ENCODE measurements around the gene SELENOO.
"Not testable (repeated sequence)": the region's sequence is repeated elsewhere in the genome, so short reads cannot be mapped to it uniquely, and the experiment has no call there.

The SELENOO gene

GRCh38 chr22:50194037-50194805 lies 6.6 kb upstream of the SELENOO start:
- no peak for DNase-seq (ENCODE audit: low read depth, low spot score)
- no peak overlapping the region for H3K4me3 ChIP-seq (ENCODE audit: low read length)

- no peak overlapping the region for H3K4me3 ChIP-seq (ENCODE audit: low read length)
- no peak for DNase-seq (ENCODE audit: low read depth, low spot score)
Measured at GRCh38 chr22:50196256-50196655, 4.6 kb upstream of the SELENOO start.

GRCh38 chr22:50197000-50197800 lies 3.6 kb upstream of the SELENOO start:
- no peak overlapping the region for H3K4me3 ChIP-seq (ENCODE audit: low read length)
- no peak for DNase-seq (ENCODE audit: low read depth, low spot score)

GRCh38 chr22:50197856-50198623 lies 2.8 kb upstream of the SELENOO start:
- DNase-seq (ENCODE audit: low read depth, low spot score), result no peak
- H3K4me3 ChIP-seq (ENCODE audit: low read length), result no peak overlapping the region

DNA sequence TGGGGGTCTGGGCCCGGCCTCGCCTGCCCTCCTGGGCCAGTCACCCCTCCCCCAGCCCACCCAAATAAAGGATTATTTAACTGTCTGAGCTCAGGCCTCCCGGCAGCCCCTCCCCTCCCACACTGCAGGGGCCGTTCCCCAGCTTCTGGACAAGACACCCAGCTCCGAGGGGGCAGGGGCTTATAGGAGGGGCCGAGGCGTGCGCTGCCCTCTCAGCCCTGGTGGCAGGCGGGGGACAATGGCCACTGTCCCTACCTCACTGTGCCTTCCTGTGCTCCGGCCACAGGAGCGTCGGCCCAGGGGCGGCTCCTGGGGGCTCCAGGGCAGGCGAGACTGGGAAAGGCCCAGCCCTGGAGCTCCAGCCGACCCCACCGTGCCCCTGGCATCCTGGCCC lies 2.2 kb upstream of the SELENOO start:
- no peak overlapping the region for H3K4me3 ChIP-seq (ENCODE audit: low read length)
- DNase-seq (ENCODE audit: low read depth, low spot score), result no peak

DNA sequence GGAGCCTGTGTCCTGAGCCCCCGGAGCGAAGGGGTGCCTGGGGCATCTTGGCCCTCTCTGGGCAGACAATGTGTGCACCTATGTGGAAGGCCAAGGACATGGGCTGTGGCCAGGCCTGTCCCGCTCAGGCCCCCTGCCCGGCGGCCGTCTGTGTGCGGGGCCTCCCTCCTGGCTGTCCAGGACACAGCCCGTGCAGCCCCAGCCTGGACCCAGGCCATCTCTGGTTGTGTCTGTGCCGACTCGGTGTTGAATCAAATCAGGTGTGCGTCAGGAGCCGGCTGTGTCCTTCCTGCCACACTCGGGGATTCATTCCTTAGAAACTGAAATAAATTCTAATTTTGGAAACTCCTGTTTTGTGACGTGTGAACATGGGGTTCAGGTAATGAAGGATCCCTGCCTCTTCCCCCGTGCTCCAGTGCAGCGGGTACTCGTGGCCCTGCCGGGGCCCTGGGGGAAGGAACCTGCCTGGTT lies 1.5 kb upstream of the SELENOO start:
- H3K4me3 ChIP-seq (ENCODE audit: low read length), result no peak overlapping the region
- no peak for DNase-seq (ENCODE audit: low read depth, low spot score)

DNA sequence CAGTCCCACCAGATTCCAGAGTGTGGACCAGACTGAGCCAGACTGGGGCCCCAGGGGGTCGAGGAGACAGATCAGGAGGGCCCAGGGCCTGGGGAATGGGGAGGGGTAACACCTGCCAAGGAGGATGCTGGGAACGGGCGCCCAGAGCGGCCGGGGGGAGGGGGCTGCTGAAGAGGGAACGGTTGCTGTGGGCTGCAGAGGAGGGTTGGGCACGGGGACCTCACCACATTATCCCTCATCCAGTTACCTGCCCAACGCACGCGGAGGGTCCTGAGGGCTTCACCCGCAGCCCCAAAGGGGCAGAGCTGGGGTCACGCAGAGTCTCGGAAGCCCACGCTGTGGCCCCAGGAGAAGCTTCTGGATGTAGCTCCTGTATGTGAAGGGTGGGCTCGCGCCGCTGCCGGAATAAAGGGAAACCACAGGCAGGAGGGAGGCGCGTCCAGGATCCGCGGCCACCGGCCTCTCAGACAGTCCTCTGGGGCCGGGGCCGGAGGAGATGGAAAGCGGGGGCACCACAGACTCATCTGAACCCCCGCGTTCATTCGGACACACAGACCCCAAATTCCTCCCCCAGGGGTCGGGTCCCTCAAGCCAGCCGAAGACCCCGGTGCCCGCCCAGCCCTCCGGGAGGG lies 866 bp upstream of the SELENOO start:
- H3K4me3 ChIP-seq (ENCODE audit: low read length), result peak overlapping the region; percentile 52
- no peak for DNase-seq (ENCODE audit: low read depth, low spot score)

- DNase-seq (ENCODE audit: low read depth, low spot score), result no peak
- peak overlapping the region; percentile 67 for H3K4me3 ChIP-seq (ENCODE audit: low read length)
Measured at GRCh38 chr22:50201191-50202129, 649 bp downstream of the SELENOO start.

DNA sequence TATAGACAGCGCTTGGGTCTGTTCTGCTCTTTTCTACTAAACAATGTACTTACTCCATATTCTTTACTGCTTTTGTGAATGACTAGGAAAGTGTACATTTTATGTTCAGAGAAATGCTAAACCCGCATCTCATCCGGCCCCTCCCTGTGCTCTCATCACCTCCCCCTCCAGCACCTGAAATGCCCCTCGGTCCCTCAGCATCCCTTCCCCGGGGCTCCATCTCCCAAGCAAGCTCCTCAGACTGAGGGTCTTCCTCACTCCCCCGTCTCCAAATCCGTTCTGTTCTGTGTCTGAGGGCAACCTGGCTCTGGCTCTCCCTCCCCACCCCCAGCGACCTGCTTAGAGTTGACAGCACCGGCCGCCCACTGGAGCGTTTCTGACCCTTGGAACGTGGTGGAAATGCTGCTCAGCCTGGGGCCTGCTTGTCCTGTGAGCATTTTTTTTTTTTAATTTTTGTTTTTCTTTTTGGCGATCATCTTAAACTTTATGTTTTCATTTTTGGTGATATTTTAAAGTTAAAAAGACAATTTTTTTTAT lies 1.4 kb downstream of the SELENOO start:
- H3K4me3 ChIP-seq (ENCODE audit: low read length), result peak overlapping the region; percentile 67
- no peak for DNase-seq (ENCODE audit: low read depth, low spot score)

- DNase-seq (ENCODE audit: low read depth, low spot score), result no peak
- no peak overlapping the region for H3K4me3 ChIP-seq (ENCODE audit: low read length)
Measured at GRCh38 chr22:50203288-50203687, 2.5 kb downstream of the SELENOO start.

- no peak for DNase-seq (ENCODE audit: low read depth, low spot score)
- no peak overlapping the region for H3K4me3 ChIP-seq (ENCODE audit: low read length)
Measured at GRCh38 chr22:50204571-50204970, 3.8 kb downstream of the SELENOO start.

DNA sequence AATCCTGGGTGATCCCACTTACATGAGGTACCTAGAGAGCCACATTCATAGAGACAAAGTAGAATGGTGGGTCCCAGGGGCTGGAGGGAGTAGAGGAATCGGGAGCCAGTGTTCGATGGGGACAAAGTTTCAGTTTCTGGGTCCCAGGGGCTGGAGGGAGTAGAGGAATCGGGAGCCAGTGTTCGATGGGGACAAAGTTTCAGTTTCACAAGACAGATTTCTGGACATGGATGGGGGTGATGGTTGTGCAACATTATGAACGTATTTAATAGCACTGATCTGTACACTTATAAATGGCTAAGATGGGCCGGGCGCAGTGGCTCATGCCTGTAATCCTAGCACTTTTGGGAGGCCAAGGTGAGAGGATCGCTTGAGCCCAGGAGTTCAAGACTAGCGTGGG lies 4.2 kb downstream of the SELENOO start:
- H3K4me3 ChIP-seq (ENCODE audit: low read length); DNase-seq (ENCODE audit: low read depth, low spot score): not testable (repeated sequence)

GRCh38 chr22:50205781-50206569 lies 5.2 kb downstream of the SELENOO start:
- no peak for DNase-seq (ENCODE audit: low read depth, low spot score)
- no peak overlapping the region for H3K4me3 ChIP-seq (ENCODE audit: low read length)

- H3K4me3 ChIP-seq (ENCODE audit: low read length), result no peak overlapping the region
- DNase-seq (ENCODE audit: low read depth, low spot score), result no peak
Measured at GRCh38 chr22:50206599-50206998, 5.8 kb downstream of the SELENOO start.

DNA sequence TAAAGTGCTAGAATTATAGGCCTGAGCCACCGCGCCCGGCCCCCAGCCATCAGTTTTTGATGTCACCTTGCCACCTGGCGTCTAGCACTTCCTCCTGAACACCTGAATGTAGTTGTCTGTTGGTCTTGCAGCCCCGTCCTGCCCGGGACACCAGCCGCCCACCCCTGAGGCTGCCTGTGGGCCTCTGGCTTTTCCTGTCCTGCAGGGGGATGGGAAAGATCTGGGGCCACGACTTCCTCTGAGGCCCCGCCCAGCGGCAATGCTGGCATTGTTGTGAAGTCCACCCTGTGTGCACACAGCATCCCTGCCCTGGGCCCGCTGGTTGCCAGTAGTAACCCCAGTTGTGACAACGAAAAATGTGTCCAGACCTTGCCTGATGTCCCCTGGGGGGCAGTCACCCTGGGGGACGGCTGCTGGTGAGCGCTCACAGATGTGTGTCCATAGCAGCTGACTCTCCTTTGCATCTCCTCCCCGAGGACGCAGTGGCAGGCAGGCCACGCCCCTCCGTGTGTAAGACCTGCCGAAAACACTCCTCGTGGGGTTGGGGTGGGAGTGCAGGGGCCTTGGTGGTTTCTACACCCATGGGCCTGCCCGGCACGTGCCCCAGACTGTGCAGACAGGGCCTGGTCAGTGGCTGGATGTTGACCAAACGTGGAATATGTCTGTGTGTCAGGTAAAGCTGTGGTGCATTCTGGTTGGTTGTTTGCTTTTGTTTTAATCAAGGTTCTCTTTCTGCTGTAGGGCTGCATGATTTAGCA lies 6.8 kb downstream of the SELENOO start:
- H3K4me3 ChIP-seq (ENCODE audit: low read length), result no peak overlapping the region
- DNase-seq (ENCODE audit: low read depth, low spot score), result no peak

DNA sequence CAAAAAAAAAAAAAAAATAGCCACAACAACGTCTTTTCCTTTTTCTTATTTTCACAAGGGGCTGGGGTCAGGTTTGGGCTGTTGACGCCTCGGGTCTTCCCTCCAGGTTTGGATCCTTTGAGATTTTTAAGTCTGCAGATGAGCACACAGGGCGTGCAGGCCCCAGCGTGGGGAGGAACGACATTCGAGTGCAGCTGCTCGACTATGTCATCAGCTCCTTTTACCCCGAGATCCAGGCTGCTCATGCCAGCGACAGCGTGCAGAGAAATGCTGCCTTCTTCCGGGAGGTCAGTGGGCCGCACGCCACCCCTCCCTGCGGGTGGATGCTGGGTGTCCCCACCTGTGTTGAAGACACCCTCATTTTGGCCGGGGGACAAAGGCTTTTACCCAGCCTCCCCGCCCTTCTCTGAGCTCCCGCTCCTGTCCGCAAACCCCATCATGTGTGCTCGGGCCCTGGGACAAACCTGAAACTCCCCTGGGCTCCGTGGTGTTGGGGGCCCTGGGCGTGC lies 7.7 kb downstream of the SELENOO start:
- H3K4me3 ChIP-seq (ENCODE audit: low read length), result no peak overlapping the region
- no peak for DNase-seq (ENCODE audit: low read depth, low spot score)
